Smooth muscle cell (in vitro differentiated cells): ENCODE measurements around the gene ZFYVE28. TPM values are rescaled to one million over a fixed set of nuclear protein-coding genes. Genes with fewer than 3 reads are reported as not detected.

Source experiments
- DNase-seq: peaks from one replicate; lab custom pipeline; 2025; ENCODE audit not compliant: unreplicated experiment; lab: John Stamatoyannopoulos, UW
- H2AFZ ChIP-seq: fragments of 200-600 bp; sonication (generic); 2 replicates; pipeline ENCODE4 v1.6.0; 2016; ENCODE audit warnings: antibody characterized with exemption, low read depth, mild to moderate bottlenecking
- H3F3A ChIP-seq: fragments of 200-600 bp; sonication (generic); 2 replicates; pipeline ENCODE4 v1.6.0; 2017; ENCODE audit warnings: antibody characterized with exemption, low read depth
- H3K27ac ChIP-seq: fragments of 200-600 bp; sonication (generic); 2 replicates; pipeline ENCODE4 v1.5.1; 2016; ENCODE audit warnings: low read depth, mild to moderate bottlenecking
- H3K27me3 ChIP-seq: fragments of 200-600 bp; sonication (generic); 2 replicates; pipeline ENCODE4 v1.6.1; 2016; ENCODE audit warnings: low read depth, mild to moderate bottlenecking
- H3K36me3 ChIP-seq: fragments of 200-600 bp; sonication (generic); 2 replicates; pipeline ENCODE4 v1.5.1; 2016; ENCODE audit warnings: low read depth
- H3K4me1 ChIP-seq: fragments of 200-600 bp; sonication (generic); 2 replicates; pipeline ENCODE4 v1.5.1; 2016; ENCODE audit warnings: low read depth
- H3K4me2 ChIP-seq: fragments of 200-600 bp; sonication (generic); 2 replicates; pipeline ENCODE4 v1.6.0; 2016; ENCODE audit warnings: mild to moderate bottlenecking
- H3K4me3 ChIP-seq: fragments of 200-600 bp; sonication (generic); 2 replicates; pipeline ENCODE4 v1.5.1; 2016; ENCODE audit warnings: mild to moderate bottlenecking
- H3K79me2 ChIP-seq: fragments of 200-600 bp; sonication (generic); 2 replicates; pipeline ENCODE4 v1.6.0; 2016; ENCODE audit warnings: low read depth, mild to moderate bottlenecking
- H3K9ac ChIP-seq: fragments of 200-600 bp; sonication (generic); 2 replicates; pipeline ENCODE4 v1.6.0; 2016; ENCODE audit warnings: low read depth
- H3K9me3 ChIP-seq: fragments of 200-600 bp; sonication (generic); replicated peaks from 2 replicates; pipeline ENCODE4 v1.5.1; 2016; ENCODE audit warnings: low read depth
- H4K20me1 ChIP-seq: fragments of 200-600 bp; sonication (generic); 2 replicates; pipeline ENCODE4 v1.6.0; 2016; ENCODE audit warnings: low read depth
- WGBS: methylation state at CpG from one replicate; pipeline ENCODE4 v1.1.7; 2016; ENCODE audit warnings: low lambda C conversion rate; 5-methylcytosine and 5-hydroxymethylcytosine counted together
- polyA plus RNA-seq: library from polyadenylated mRNA; unstranded; fragments of >200 nt; fragmentation: Nextera tagmentation; extraction: Ambion mirVana; gene quantifications from 2 replicates; pipeline ENCODE4 v1.2.1, GENCODE V29; 2016
- total RNA-seq: library from RNA; depleted of rRNA; stranded (reverse); fragments of >200 nt; gene quantifications from 2 replicates; pipeline ENCODE4 v1.2.3, GENCODE V29; 2014
- TF ChIP-seq, protein P1 (sequence below): fragments of 200-600 bp; sonication (generic); IDR thresholded peaks from 2 replicates; pipeline ENCODE4 v1.5.1; 2017; ENCODE audit warnings: borderline replicate concordance, mild to moderate bottlenecking, antibody characterized with exemption; ENCODE audit not compliant: insufficient read depth, poor library complexity, severe bottlenecking

The ZFYVE28 gene
- total and polyA plus RNA-seq, 2 experiments from 2014 or later, result 0.22 TPM; not detected in 1

DNA sequence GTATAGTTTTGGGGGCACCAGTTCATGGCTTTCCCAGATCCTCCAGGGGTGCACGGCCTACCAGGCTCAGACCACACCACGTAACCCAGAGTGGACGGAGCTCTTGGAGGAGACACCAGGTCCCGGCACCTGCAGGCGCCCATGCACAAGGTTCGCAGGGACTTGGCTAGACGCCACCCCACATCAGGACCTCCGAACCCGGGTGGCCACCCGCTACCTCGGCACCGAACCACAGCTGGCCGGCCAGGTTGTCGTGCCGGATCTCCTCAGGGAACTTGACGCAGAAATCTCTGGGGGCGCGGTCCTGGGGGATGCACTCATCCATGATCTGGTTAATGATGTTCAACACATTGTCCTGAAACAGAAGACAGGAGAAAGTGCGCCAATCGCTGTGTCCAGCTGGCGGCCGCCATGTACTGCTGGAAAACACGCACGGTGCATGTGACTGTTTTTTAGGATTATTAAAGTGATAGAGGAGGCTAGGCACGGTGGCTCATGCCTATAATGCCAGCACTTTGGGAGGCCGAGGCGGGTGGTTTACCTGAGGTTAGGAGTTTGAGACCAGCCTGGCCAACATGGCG lies 77.1 kb downstream of the ZFYVE28 start:
- 96% methylated on average over 28 of the region's 28 CpGs for WGBS
- Histone ChIP-seq H3K4me2 (no peak overlapping the region), H3F3A (no peaks in the 10 kb centered on the region), H3K9ac (no peak overlapping the region), H2AFZ (no peak overlapping the region), H3K4me1 (no peaks in the 10 kb centered on the region), H3K36me3 (no peaks in the 10 kb centered on the region), H3K27ac (no peak overlapping the region), H4K20me1 (no peaks in the 10 kb centered on the region), H3K79me2 (no peaks in the 10 kb centered on the region), H3K27me3 (peaks cover 7% of the 10 kb centered on the region), H3K4me3 (no peak overlapping the region), H3K9me3 (no peaks in the 10 kb centered on the region)
- TF ChIP-seq, protein P1, sequence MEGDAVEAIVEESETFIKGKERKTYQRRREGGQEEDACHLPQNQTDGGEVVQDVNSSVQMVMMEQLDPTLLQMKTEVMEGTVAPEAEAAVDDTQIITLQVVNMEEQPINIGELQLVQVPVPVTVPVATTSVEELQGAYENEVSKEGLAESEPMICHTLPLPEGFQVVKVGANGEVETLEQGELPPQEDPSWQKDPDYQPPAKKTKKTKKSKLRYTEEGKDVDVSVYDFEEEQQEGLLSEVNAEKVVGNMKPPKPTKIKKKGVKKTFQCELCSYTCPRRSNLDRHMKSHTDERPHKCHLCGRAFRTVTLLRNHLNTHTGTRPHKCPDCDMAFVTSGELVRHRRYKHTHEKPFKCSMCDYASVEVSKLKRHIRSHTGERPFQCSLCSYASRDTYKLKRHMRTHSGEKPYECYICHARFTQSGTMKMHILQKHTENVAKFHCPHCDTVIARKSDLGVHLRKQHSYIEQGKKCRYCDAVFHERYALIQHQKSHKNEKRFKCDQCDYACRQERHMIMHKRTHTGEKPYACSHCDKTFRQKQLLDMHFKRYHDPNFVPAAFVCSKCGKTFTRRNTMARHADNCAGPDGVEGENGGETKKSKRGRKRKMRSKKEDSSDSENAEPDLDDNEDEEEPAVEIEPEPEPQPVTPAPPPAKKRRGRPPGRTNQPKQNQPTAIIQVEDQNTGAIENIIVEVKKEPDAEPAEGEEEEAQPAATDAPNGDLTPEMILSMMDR, result no peak
- no peak for DNase-seq

DNA sequence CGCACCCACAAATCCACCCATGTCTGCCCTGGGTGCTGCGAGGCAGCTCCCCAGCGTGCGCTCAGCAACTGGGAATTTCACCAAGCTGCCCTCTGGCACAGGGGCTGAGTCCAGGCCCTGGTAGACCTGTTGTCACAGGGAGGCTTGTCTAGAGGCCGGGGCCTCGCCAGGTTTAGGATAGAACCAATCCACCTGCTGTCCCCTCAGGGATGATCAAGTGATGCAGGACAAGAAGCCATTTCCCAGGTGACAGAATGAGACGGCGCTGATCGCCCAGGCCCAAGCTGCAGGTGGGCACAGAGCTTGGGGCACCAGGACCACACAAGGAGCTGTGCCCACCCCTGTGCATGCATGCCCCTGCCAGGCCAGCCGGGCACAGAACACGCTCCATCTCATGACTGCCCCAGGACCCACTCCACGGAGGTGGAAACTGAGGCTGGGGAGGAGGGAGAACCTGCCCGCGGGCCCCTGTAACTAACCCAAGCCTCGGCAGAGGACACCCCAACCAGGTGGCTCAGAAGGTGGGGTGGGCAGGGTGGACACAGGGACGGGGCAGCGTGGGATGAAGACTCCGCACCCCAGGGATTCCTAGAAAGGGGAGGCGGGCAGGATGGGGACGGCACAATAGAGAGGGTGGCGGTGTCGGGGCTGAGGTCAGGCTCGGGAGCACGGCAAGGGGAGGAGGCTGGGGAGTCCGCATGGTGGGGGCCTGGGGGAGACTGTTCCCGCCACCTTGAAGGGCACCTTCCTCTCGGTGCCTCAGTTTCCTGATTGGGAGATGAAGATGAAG lies 78.0 kb downstream of the ZFYVE28 start:
- Histone ChIP-seq H3K4me1 (no peaks in the 10 kb centered on the region), H3F3A (no peaks in the 10 kb centered on the region), H3K27ac (no peak overlapping the region), H4K20me1 (no peaks in the 10 kb centered on the region), H3K79me2 (no peaks in the 10 kb centered on the region), H2AFZ (no peak overlapping the region), H3K9me3 (no peaks in the 10 kb centered on the region), H3K36me3 (no peaks in the 10 kb centered on the region), H3K9ac (no peak overlapping the region), H3K4me3 (no peak overlapping the region), H3K4me2 (no peak overlapping the region), H3K27me3 (peaks cover 11% of the 10 kb centered on the region)
- TF ChIP-seq, protein P1, result no peak
- DNase-seq, result no peak
- 95% methylated on average over 25 of the region's 27 CpGs for WGBS

DNA sequence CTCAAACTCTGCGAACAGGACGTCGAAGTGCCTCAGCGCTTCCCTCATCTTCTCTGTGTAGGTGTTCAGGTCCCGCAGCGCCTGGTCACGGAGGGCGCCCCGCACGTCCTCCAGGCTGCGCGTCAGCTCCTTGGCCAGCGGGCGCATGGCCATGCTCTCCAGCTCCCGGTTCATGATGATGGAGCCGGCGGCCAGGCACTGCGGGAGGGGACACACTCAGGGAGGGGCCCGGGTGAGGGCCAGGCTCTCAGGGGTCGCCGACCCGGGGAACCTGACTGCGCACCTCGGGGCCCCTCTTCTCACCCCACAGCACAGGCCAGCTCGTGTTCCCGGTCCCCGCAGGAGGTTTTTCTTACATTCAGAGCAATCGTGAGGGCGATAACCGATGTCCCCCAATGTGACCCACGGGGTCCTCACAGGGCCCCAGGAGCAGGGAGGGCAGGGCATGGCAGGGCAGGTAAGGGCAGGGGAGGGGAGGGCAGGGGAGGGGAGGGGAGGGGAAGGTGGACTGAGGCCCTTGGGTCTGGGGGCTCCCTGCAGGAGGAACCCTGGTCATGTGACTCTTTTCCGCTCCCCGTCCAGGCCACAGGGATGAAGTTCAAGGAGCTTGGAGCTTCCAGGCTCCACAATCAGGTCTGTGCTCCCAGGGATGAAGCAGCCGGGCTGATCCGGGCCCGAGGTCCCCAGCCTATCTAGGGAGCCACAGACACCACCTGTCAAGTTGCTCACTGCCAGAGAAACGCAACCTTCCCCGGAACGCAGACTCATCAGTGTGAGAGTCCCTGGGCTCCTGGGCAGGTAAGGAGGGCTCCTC lies 78.8 kb downstream of the ZFYVE28 start:
- no peaks in the 10 kb centered on the region for H3K36me3 ChIP-seq
- no peaks in the 10 kb centered on the region for H3K4me1 ChIP-seq
- no peak overlapping the region for H3K27ac ChIP-seq
- peaks cover 11% of the 10 kb centered on the region for H3K27me3 ChIP-seq
- no peaks in the 10 kb centered on the region for H3K79me2 ChIP-seq
- H3K9ac ChIP-seq, result no peak overlapping the region
- 89% methylated on average over 24 of the region's 39 CpGs for WGBS
- H3F3A ChIP-seq, result no peaks in the 10 kb centered on the region
- TF ChIP-seq, protein P1, result no peak
- H3K9me3 ChIP-seq, result no peaks in the 10 kb centered on the region
- no peak overlapping the region for H3K4me3 ChIP-seq
- no peak overlapping the region for H3K4me2 ChIP-seq
- no peaks in the 10 kb centered on the region for H4K20me1 ChIP-seq
- H2AFZ ChIP-seq, result no peak overlapping the region
- no peak for DNase-seq
